Effector memory CD4-positive, alpha-beta T cell (primary cell): ENCODE measurements around the gene SPACA7.

ENCODE experiments used
- DNase-seq, 3 donors: peaks; one replicate each; pipeline ENCODE4 v3.0.0-alpha.2; 2020
- H3K27ac ChIP-seq: 2 replicates; pipeline ENCODE4 v1.7.0; 2013; ENCODE audit warnings: mild to moderate bottlenecking, low read length, moderate library complexity; ENCODE audit not compliant: insufficient read depth, poor library complexity, severe bottlenecking
- H3K27me3 ChIP-seq: replicated peaks from 2 replicates; pipeline ENCODE4 v1.7.0; 2013; ENCODE audit warnings: mild to moderate bottlenecking, low read length; ENCODE audit not compliant: insufficient read depth, control insufficient read depth, poor library complexity, severe bottlenecking
- H3K36me3 ChIP-seq: 2 replicates; pipeline ENCODE4 v1.7.0; 2013; ENCODE audit warnings: mild to moderate bottlenecking, low read length, moderate library complexity; ENCODE audit not compliant: control insufficient read depth, insufficient read depth
- H3K4me1 ChIP-seq: 2 replicates; pipeline ENCODE4 v1.7.0; 2013; ENCODE audit warnings: low read length, mild to moderate bottlenecking; ENCODE audit not compliant: control insufficient read depth, insufficient read depth, poor library complexity, severe bottlenecking
- H3K4me3 ChIP-seq: 2 replicates; pipeline ENCODE4 v1.7.0; 2013; ENCODE audit warnings: low read length, low read depth, mild to moderate bottlenecking; ENCODE audit not compliant: insufficient read depth, poor library complexity, severe bottlenecking
- H3K9me3 ChIP-seq: 2 replicates; pipeline ENCODE4 v1.7.0; 2013; ENCODE audit warnings: mild to moderate bottlenecking, low read length, moderate library complexity; ENCODE audit not compliant: control insufficient read depth

SPACA7 gene

DNA sequence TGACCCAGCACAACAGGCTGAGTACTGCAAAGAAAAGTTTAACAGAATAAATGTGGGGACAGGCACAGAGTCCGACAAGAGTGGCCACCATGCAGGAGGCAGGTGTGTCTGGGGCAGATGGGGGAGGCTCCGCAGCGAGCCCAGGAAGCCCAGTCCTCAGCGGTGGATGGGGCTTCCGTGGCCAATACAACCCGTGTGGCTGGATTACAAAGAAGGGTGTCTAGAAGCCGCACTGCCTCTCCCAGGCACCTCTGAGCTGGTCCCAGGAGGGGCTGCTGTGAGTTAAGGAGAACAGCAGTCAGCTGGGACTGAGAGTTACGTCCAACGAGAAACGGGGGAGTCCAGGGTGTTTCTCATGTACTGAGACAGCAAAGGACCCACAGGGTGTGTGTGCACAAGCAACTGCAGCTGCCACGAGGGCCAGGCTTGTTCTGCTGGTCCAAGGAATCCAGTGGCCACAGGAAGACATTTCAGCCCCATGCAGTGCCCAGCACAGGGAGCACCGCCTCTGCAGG, 70.2 kb downstream of the SPACA7 start:
- Histone ChIP-seq H3K4me1 (no peaks in the 10 kb centered on the region), H3K9me3 (no peaks in the 10 kb centered on the region), H3K27me3 (peaks cover 4% of the 10 kb centered on the region), H3K27ac (no peak overlapping the region), H3K36me3 (no peaks in the 10 kb centered on the region), H3K4me3 (no peak overlapping the region)
- DNase-seq: no peak

DNA sequence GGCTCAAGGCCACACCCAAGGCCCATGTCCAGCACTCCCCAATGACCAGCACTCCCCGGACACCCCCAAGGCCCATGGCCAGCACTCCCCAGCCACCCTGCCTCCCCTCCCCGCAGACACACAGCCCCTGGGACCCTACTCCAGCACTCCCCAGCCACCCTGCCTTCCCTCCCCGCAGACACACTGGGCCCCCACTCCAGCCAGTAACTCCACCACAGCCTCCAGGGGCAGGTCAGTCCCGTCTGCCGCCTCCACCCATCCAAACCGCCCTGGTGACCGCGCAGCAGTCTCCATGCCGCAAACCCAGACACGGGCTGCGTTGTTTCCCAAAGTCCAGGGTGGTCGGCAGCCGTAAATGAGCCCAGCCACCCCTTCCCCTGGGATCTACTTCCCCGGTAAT, 70.7 kb downstream of the SPACA7 start:
- Histone ChIP-seq H3K27me3 (peaks cover 4% of the 10 kb centered on the region), H3K4me1 (no peaks in the 10 kb centered on the region), H3K4me3 (no peak overlapping the region), H3K27ac (no peak overlapping the region), H3K9me3 (no peaks in the 10 kb centered on the region), H3K36me3 (no peaks in the 10 kb centered on the region)
- no peak for DNase-seq

DNA sequence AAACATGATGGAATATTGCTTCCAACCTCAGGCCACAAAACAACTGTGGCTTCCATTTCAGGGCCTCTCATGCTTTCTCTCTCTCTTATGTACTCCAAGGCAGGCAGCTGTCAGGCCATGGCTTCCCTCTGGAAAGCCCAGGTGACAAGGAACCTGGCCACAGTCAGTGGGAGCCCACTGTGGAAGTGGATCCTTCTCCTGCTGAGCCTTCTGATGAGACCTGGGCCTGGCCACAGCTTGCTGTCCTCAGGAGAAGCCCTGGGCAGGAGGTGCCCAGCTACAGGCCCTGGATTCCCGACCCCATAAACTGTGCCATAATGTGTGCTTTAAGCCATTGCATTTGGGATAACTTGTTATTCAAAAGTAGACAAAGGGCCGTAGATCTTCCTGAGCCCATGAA, 71.2 kb downstream of the SPACA7 start:
- peaks cover 4% of the 10 kb centered on the region for H3K27me3 ChIP-seq
- H3K4me3 ChIP-seq: no peak overlapping the region
- no peaks in the 10 kb centered on the region for H3K4me1 ChIP-seq
- no peaks in the 10 kb centered on the region for H3K36me3 ChIP-seq
- no peaks in the 10 kb centered on the region for H3K9me3 ChIP-seq
- no peak for DNase-seq
- no peak overlapping the region for H3K27ac ChIP-seq

GRCh38 chr13:112447761-112448603, 71.8 kb downstream of the SPACA7 start:
- Histone ChIP-seq H3K4me1 (no peaks in the 10 kb centered on the region), H3K27ac (no peak overlapping the region), H3K4me3 (no peak overlapping the region), H3K27me3 (peaks cover under 1% of the 10 kb centered on the region), H3K9me3 (no peaks in the 10 kb centered on the region), H3K36me3 (no peaks in the 10 kb centered on the region)
- no peak for DNase-seq

GRCh38 chr13:112448621-112449544, 72.7 kb downstream of the SPACA7 start:
- Histone ChIP-seq H3K27ac (no peak overlapping the region), H3K36me3 (no peaks in the 10 kb centered on the region), H3K9me3 (no peaks in the 10 kb centered on the region), H3K27me3 (no peaks in the 10 kb centered on the region), H3K4me3 (no peak overlapping the region), H3K4me1 (no peaks in the 10 kb centered on the region)
- DNase-seq: no peak

GRCh38 chr13:112449545-112449930, 73.4 kb downstream of the SPACA7 start:
- Histone ChIP-seq H3K9me3 (no peaks in the 10 kb centered on the region), H3K4me3 (no peak overlapping the region), H3K36me3 (no peaks in the 10 kb centered on the region), H3K27me3 (no peaks in the 10 kb centered on the region), H3K4me1 (no peaks in the 10 kb centered on the region), H3K27ac (no peak overlapping the region)
- no peak for DNase-seq

GRCh38 chr13:112450118-112450903, 74.2 kb downstream of the SPACA7 start:
- no peaks in the 10 kb centered on the region for H3K36me3 ChIP-seq
- no peak for DNase-seq
- no peaks in the 10 kb centered on the region for H3K4me1 ChIP-seq
- H3K9me3 ChIP-seq: no peaks in the 10 kb centered on the region
- H3K27ac ChIP-seq: no peak overlapping the region
- H3K27me3 ChIP-seq: no peaks in the 10 kb centered on the region
- no peak overlapping the region for H3K4me3 ChIP-seq

DNA sequence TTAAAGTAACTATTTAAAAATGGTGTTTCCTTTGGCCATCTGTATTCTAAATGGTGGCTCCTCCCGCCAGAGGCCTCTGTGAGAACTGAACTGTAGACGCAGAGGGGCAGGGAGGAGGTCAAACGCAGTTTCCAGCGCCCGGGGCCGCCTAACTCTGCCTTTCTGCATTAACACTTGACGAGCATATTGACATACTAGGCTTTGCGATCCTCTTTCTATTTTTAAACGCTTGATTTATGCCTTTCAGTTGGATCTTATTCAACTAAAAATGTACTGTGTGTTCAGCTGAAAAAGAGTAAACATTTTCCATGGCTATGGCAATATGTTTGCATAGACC, 74.7 kb downstream of the SPACA7 start:
- no peak for DNase-seq
- H3K9me3 ChIP-seq: no peaks in the 10 kb centered on the region
- H3K27me3 ChIP-seq: no peaks in the 10 kb centered on the region

GRCh38 chr13:112451512-112452379, 75.6 kb downstream of the SPACA7 start:
- Histone ChIP-seq H3K27me3 (no peaks in the 10 kb centered on the region), H3K4me3 (no peak overlapping the region)

More for the DNA sequence above, 74.7 kb downstream of the SPACA7 start:
- no peak overlapping the region for H3K4me3 ChIP-seq
- H3K36me3 ChIP-seq: no peaks in the 10 kb centered on the region
- no peak overlapping the region for H3K27ac ChIP-seq
- H3K4me1 ChIP-seq: no peaks in the 10 kb centered on the region

More at GRCh38 chr13:112451512-112452379, 75.6 kb downstream of the SPACA7 start:
- no peak overlapping the region for H3K27ac ChIP-seq
- no peaks in the 10 kb centered on the region for H3K4me1 ChIP-seq
- no peaks in the 10 kb centered on the region for H3K36me3 ChIP-seq
- no peak for DNase-seq
- H3K9me3 ChIP-seq: no peaks in the 10 kb centered on the region
